AG09309 (cell line): ENCODE data around the gene SRPK2.

Experiments
- DNase-seq: peaks from one replicate; pipeline ENCODE4 v3.0.0-alpha.2; 2010; ENCODE audit warnings: low read depth
- H3K4me3 ChIP-seq: 2 replicates; pipeline ENCODE4 v1.5.1; 2011; ENCODE audit warnings: mild to moderate bottlenecking, low read depth, low read length, moderate library complexity; ENCODE audit not compliant: control insufficient read depth
- TF ChIP-seq, protein P1 (sequence below): IDR thresholded peaks from 2 replicates; pipeline ENCODE4 v1.5.1; 2011; ENCODE audit warnings: mild to moderate bottlenecking, low read depth, low read length, inconsistent platforms; ENCODE audit not compliant: insufficient read depth, control insufficient read depth; ENCODE audit errors: missing control alignments

SRPK2 gene

DNA sequence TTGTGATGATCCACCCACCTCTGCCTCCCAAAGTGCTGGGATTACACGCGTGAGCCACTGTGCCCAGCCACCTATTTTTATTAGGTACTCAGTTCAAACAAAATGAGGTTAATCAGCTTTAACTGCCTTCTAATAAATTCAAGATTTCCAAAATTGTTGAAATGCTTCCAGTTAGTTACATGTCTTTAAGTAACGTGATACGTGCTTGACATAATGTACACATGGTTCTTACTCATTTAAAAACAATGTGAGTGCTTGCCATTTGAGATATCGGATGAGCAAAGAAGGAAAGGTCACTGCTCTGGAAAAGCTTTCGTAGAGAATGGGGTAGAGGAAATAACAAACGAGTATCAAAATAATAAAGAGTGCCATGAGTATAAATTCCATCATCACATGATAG lies 291.1 kb downstream of the SRPK2 start:
- TF ChIP-seq, protein P1, sequence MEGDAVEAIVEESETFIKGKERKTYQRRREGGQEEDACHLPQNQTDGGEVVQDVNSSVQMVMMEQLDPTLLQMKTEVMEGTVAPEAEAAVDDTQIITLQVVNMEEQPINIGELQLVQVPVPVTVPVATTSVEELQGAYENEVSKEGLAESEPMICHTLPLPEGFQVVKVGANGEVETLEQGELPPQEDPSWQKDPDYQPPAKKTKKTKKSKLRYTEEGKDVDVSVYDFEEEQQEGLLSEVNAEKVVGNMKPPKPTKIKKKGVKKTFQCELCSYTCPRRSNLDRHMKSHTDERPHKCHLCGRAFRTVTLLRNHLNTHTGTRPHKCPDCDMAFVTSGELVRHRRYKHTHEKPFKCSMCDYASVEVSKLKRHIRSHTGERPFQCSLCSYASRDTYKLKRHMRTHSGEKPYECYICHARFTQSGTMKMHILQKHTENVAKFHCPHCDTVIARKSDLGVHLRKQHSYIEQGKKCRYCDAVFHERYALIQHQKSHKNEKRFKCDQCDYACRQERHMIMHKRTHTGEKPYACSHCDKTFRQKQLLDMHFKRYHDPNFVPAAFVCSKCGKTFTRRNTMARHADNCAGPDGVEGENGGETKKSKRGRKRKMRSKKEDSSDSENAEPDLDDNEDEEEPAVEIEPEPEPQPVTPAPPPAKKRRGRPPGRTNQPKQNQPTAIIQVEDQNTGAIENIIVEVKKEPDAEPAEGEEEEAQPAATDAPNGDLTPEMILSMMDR = no peak
- peak; percentile 68 for DNase-seq
- no peak overlapping the region for H3K4me3 ChIP-seq

DNA sequence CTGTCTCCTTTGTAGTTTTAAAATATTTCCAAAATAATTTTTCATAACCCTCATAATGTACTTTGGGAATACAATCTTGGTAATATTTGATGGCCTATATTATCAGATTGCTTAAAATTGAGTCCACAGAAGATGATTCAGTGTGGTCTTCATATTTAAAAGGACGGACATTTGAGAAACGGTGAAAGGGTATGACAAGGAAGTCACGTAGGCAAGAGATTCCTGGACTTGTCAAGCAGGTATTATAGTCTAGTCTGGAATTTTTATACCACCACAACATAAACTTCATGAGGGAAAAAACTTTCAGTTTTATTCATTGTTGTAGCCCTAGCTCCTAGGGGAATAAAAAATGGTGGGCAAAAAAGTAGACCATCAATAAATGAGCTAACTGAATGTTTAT lies 292.4 kb downstream of the SRPK2 start:
- DNase-seq = no peak
- TF ChIP-seq, protein P1 = no peak
- no peak overlapping the region for H3K4me3 ChIP-seq

DNA sequence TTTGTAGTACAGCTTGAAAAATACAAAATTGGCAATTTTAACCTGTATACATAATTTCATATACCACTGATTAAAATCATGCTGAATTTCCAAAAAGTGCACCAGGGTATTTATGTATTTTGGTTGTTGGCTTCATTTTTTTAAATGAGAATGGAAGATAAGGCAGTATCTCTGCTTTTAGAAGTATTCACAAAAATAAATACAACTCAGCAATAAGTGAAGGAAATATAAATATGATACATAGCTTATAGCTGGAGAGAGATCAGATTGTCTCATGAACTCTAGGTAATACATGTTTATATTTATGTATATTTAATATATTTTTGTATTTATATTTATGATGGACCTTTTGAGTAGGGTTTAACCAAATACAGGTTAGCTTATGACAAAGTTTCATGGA lies 293.8 kb downstream of the SRPK2 start:
- TF ChIP-seq, protein P1 = no peak
- H3K4me3 ChIP-seq = no peak overlapping the region
- DNase-seq = no peak

DNA sequence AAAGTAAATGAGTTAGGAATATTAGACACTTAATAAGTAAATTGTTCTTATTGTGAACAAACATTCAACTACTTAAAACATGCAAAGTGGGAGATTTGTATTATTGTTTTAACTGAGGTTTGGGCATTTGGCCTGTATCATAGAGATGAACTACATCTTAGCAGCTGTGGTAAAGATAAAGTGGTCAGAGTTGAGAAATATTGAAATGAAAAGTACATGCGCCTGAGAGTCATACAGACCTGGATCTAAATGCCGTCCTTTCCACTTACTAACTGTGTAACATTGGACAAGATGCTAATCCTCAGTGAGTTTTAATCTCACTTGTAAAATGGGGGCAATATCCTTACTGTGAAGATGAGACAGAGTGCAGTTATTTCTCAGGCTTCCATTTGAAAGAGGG lies 300.3 kb downstream of the SRPK2 start:
- no peak overlapping the region for H3K4me3 ChIP-seq
- TF ChIP-seq, protein P1 = no peak
- no peak for DNase-seq

DNA sequence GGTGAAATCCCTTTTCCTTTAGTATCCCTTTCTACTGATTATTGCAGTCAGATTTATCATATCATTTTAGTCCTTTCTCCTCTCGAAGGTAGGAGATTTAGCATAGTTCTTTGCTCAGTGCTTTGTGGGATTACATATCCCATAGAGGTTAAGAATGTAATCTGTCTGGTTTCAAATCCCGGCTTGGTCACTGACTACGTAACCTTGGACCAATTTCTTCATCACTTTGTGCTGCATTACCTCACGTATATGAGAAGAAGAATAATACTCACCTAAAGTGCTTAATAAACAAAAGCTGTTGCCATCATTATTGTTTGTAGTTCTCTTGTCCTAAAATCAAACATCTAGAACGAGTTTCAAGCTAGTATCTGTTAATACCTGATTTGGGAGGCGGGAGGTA lies 300.7 kb downstream of the SRPK2 start:
- TF ChIP-seq, protein P1 = no peak
- DNase-seq = no peak

DNA sequence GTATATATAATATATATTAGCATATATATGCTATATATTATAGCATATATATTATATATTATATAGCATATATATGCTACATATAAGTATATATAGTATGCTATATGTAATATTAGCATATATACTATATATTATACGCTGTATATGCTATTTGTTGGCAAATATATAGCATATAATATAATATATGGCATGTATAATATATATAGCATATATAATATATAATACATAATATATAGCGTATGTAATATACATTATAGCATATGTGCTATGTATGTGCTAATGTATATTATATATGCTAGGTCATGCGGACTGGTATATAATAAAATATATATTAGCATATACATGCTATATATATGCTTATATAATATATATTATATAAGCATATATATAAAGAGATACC lies 301.9 kb downstream of the SRPK2 start:
- no peak overlapping the region for H3K4me3 ChIP-seq
- TF ChIP-seq, protein P1 = no peak
- no peak for DNase-seq

More for the DNA sequence above, 300.7 kb downstream of the SRPK2 start:
- no peak overlapping the region for H3K4me3 ChIP-seq

DNA sequence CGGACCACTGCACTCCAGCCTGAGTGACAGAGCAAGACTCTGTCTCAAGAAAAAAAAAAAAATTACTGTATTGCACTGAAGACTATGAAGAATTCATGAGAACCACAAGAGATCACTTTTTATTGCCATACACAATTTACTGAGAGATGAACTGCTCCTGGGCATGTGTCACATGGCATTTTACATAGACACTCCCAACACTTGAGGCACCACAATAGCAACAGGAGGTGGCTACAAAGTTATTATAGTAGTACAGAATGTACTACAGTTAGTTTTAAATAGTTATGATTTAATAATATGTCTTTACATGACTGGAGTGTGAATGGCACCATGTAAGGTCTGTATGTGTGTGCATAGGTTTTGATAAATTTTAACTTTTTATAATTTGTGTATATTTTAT lies 304.1 kb downstream of the SRPK2 start:
- DNase-seq = no peak
- H3K4me3 ChIP-seq = no peak overlapping the region
- TF ChIP-seq, protein P1 = no peak
